ENCODE data around the gene SUGCT. TPM values are rescaled to one million over a fixed set of nuclear protein-coding genes. Genes with fewer than 3 reads are reported as not detected.
A peak's percentile ranks its signal among the peaks of the same experiment; 100 is the strongest.

Gene SUGCT
- total and polyA plus RNA-seq, 8 donors = 2.0 to 4.2 (median 2.9) TPM

DNA sequence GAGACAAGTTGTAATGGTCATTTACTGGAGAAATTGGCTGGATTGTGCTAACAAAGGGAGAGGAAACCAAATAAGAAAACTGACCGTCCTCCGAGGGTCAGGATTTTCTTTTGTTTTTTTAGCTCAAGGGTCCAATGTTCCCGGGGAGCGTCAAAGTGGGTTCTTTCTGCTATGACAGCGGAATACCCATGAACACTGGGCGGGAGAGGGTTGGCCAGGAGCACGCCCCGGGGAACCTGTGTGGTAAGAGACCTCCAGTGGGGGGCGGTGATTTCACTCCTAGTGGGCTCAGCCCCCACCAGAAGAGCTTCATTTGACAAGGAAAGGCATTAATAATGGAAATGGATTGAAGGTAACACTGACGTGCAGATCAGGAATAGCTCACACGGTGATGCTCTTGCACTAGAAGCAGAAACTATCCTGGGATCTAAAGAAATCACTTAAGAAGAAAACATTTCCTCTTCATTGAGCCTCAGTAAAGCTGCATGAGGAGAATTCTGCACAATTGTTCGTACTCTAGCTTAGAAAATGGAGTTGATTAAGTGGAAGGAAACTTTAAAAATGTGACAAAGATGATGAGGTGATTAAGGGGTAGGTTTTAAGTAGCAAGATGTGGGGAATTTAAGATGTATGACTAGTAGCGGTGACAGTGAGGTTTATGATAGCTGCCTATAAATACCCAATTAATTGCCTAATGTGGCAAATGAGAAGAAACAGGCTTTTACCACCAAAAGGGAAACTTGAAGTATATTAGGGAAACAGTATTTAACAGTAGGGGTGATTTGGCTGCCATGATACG, 627.2 kb downstream of the SUGCT start:
- ATAC-seq (no peak), DNase-seq (peak in 1 of 4 donors; percentile 23)
- intact Hi-C loops (cut with DNase I) = no loop called here
- no peaks in the 10 kb centered on the region for H3K27me3 ChIP-seq
- no peak overlapping the region for H3K27ac ChIP-seq
- H3K4me3 ChIP-seq = no peak overlapping the region
- no peak for TF ChIP-seq CTCF (IDR thresholded peaks at IDR 0.05)
- no peaks in the 10 kb centered on the region for H3K9me3 ChIP-seq
- H3K36me3 ChIP-seq = no peaks in the 10 kb centered on the region
- no peaks in the 10 kb centered on the region for H3K4me1 ChIP-seq

DNA sequence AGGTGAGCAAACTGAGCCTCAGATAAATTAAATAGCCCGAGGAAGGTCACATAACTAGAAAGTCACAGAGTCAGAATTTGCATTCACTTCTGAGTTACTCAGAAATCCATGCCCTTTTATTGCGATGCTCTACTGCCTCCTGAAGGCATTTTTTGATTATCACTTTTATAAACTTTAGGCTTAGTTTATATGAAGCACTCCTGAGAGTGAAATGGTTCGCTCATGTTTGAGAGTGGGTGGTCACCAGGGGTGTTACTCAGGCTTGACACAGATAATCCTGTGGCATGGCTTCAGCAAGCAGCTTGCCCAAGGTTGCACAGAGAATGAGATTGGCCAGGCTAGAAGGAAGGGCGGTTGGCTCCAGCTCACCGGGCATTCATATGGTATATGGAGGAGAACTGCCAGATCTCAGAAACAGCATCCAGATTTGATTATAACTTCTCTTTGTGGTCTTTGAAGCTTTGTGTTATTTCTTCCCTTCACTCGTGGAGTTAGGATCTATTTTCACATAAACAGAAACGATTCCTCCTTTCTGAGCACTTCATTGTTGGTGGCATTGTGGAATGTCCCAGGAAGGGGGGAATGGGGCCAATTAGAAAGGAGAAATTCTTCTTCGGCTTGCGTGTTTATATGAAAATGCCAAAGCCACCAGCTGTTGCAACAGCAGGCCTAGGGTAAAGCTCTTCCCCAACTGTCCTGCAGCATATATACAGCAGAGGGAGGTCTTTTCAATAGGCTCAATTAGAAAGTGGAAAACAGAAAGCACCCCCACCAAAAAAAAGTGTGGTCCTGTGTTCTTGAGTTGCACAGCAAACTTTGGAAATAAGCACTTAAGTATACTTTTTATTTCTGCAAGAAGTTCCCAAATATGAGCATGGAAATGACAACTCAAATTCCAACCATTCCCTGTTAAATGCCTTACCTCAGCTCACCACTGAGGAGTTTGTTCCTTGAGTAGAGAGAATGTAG, 628.8 kb downstream of the SUGCT start:
- H3K27me3 ChIP-seq = no peaks in the 10 kb centered on the region
- DNase-seq (peak in 1 of 4 donors; percentile 26), ATAC-seq (no peak)
- H3K36me3 ChIP-seq = no peaks in the 10 kb centered on the region
- H3K9me3 ChIP-seq = no peaks in the 10 kb centered on the region
- no peak for TF ChIP-seq CTCF (IDR thresholded peaks at IDR 0.05)
- no peak overlapping the region for H3K4me3 ChIP-seq
- intact Hi-C loops (cut with DNase I) = no loop called here
- no peak overlapping the region for H3K27ac ChIP-seq
- H3K4me1 ChIP-seq = no peaks in the 10 kb centered on the region

GRCh38 chr7:40765639-40766038, 630.8 kb downstream of the SUGCT start:
- Histone ChIP-seq H3K36me3 (no peaks in the 10 kb centered on the region), H3K4me3 (no peak overlapping the region), H3K4me1 (no peaks in the 10 kb centered on the region), H3K9me3 (no peaks in the 10 kb centered on the region), H3K27ac (no peak overlapping the region), H3K27me3 (no peaks in the 10 kb centered on the region)
- DNase-seq (no peak), ATAC-seq (no peak)
- intact Hi-C loops (cut with DNase I) = no loop called here
- TF ChIP-seq CTCF (IDR thresholded peaks at IDR 0.05) = no peak

- no peaks in the 10 kb centered on the region for H3K27me3 ChIP-seq
- no peak for TF ChIP-seq CTCF (IDR thresholded peaks at IDR 0.05)
- H3K4me1 ChIP-seq = no peaks in the 10 kb centered on the region
- ATAC-seq = no peak
- no peak for DNase-seq
- H3K27ac ChIP-seq = no peak overlapping the region
- H3K36me3 ChIP-seq = no peaks in the 10 kb centered on the region
- H3K4me3 ChIP-seq = no peak overlapping the region
- H3K9me3 ChIP-seq = no peaks in the 10 kb centered on the region
- intact Hi-C loops (cut with DNase I) = no loop called here
These were observed 637.3 kb downstream of the SUGCT start for GRCh38 chr7:40772096-40772495.

DNA sequence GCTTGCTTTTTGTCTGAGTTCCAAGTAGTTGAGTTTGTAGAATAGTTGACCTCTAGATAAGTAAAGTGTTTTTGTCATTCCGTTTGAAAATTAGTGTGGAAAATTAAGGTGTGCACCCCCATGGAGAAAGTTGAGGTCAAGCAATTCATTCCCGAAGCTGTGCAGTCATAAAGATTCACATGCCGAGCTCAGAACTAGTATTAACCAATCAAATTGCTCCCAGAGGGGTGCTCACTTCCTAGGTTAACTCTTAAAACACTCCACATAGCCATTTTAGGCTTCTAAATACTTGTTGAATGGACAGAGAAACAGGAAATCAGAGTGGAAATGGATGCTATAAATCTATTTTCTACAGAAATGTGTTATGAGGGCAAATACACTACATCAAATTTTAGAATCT, 638.9 kb downstream of the SUGCT start:
- Histone ChIP-seq H3K4me3 (no peak overlapping the region), H3K4me1 (no peaks in the 10 kb centered on the region), H3K27me3 (no peaks in the 10 kb centered on the region), H3K36me3 (no peaks in the 10 kb centered on the region), H3K27ac (no peak overlapping the region), H3K9me3 (no peaks in the 10 kb centered on the region)
- no peak for TF ChIP-seq CTCF (IDR thresholded peaks at IDR 0.05)
- intact Hi-C loops (cut with DNase I) = no loop called here
- no peak for ATAC-seq
- no peak for DNase-seq

Data from left lung (tissue), 10 donors.